GM21825 (cell line): ENCODE data around the gene RNF225.
"Not testable (repeated sequence)": the region's sequence is repeated elsewhere in the genome, so short reads cannot be mapped to it uniquely, and the experiment has no call there.

ENCODE experiments used
- ATAC-seq: cut with Tn5 transposase; IDR thresholded peaks from one replicate; pipeline ENCODE4 v1.9.1; 2021; ENCODE audit warnings: mild to moderate bottlenecking, moderate library complexity; ENCODE audit not compliant: unreplicated experiment

The RNF225 gene

DNA sequence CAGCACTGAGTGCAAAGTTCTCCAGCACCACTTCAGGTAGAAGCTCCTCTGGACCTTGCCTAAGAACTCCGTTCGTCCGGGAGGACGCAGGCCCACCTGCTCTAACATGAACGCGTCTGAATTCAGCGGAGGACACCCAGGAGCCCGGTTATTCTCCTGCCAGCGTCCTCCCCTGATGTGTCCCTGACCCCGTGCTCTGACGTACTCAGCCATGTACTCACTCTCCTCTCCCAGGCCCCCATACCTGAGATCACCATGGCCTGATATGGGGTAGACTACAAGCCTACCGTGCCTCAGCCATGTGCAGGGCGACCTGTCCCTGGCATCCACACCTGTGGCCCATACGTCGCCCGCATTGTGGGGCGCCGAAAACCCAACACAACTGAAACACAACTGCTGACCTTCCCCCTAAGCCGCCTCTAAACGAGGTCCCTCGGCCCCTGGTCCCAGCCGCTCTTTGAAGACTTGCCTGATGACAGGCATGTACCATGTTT lies 12.2 kb downstream of the RNF225 start:
- peak; percentile 3 for ATAC-seq

DNA sequence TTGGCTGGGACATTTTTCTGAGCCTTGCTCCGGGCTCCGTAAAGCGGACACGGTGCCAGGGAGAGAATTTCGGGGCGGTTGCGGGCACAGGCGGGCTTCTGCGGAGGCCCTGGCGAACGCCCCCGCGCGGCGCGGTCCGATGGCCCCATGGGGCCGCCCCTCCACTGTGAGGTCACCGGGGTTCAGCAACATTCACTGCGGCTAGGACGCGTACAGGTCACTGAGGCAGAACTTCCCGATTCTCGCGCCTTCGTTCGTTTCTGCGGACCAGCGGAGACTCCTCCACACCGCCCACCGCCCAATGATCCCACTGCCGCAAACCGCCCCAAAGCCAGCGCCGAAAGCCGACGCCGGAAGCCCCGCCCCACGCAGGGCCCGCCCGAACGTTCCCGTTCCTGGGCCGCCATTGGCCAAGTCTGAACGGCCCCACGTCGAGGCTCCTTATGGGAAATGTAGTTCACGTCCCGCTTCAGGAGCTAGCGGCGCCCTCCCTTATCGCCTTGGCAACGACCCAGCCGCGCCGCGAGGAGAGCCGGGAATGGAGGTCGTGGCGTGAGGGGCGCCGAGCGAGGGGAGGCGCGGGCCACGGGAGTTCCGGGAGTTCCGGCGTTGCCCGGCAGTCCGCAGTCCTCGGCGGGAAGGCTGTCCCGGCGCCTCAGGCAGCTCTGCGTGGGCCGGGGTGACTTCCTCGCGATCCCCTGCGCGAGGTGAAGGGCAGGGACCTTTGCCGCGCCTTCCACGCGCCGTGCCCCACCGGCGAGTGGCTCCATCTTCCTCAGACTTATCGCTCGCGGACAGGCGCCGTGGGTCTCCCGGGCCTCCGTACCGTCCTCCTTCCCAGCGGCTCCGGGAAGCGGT lies 12.9 kb downstream of the RNF225 start, which contains the start of gene ZNF584:
Gene ZNF584 (plus strand): TSS at position 498 of the 858 bp plus-strand sequence. CDS start 499 bp downstream, outside the sequence.
- peak; percentile 81 for ATAC-seq

DNA sequence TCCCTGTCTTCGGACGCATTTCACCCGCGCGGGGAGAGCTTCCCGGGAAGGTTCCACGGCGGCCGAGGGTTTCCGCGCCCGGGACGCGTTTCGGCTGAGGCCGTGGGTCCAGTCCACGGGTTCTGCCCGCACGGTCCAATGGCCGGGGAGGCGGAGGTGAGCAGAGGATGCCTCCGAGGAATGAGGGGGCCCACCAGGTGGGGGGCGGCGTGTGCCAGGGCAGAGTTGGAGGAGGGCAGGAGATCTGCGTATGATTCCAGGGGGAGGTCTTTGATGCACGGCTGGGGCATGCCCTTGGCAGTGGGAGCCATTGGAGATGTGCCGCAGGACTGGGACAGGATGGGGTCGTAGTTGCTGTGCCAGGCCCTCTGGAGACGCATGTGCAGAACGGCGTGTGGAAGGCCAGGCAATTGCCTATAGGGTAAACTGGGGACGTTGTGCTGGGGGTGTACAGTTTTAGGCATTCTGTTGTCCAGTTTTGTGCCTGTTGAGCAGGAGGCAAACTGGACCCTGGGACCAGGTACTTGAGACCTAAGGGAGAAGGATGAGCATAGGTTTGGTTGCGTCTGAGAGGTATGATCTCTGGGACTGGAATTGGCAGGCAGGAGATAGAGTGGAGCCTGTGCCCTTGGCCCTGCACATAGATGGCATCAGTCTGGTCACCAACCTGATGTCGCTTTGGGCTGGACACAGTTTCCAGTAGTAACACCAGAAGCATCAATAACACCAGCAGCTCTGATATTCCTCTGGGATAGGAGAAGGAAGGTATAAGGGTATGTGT lies 13.7 kb downstream of the RNF225 start:
- ATAC-seq, result peak; percentile 18

DNA sequence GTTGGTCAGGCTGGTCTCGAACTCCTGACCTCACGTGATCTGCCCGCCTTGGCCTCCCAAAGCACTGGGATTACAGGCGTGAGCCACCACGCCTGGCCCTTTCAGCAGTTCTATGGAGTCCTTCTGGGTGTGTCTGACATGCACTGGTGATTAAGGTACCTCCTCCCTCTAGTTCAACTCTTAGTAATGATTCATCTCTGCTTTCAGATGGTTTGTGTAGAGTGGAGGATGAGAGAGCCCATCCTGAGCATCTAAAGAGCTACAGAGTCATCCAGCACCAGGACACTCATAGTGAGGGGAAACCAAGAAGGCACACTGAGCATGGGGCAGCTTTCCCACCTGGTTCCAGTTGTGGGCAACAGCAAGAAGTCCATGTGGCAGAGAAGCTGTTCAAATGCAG lies 21.1 kb downstream of the RNF225 start:
- ATAC-seq, result no peak

DNA sequence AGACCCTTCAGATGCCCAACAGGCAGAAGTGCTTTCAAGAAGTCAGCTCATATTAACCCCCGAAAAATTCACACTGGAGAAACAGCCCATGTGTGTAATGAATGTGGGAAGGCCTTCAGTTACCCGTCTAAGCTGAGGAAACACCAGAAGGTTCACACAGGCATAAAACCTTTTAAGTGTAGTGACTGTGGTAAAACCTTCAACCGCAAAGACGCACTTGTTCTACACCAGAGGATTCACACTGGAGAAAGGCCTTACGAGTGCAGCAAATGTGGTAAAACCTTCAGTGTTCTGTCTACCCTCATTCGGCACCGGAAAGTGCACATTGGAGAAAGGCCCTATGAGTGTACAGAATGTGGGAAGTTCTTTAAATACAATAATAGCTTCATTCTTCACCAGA lies 21.6 kb downstream of the RNF225 start:
- no peak for ATAC-seq

DNA sequence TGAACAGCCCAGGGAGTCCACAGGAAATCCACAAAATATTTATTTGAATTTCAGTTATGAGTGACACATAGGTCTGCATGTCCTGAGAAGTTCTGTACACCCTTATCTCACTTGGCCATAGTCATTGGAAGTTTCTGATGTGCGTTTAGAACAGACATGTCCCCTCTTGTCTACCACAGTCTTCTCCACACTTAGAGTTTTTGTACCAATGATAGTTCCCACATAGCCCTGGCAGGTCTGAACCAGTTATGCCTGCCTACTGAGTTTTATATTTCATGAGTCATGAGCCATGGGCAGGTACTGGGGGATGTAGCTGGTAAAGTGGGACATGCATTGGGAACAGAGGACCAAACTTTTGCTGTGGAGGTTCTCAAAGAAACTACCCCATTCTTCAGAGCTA lies 33.2 kb downstream of the RNF225 start:
- no peak for ATAC-seq

DNA sequence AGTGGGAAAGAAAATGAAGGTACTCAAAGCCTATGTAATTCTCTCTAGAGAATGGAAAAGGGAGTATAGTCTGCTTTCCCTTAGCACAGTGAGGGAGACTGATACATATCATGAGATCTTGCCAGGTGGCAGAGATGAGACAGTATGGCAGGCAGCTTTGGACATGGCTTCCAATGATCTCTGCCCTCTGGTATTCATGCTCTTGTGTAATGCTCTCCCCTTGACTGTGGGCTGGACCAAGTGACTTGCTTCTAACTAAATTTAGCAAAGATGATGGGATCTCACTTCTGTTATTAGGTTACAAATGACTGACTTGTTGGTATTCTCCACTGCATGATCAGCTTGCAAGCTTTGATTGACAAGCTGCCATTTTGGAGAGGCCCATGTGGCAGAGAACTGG lies 34.3 kb downstream of the RNF225 start:
- ATAC-seq, result no peak

DNA sequence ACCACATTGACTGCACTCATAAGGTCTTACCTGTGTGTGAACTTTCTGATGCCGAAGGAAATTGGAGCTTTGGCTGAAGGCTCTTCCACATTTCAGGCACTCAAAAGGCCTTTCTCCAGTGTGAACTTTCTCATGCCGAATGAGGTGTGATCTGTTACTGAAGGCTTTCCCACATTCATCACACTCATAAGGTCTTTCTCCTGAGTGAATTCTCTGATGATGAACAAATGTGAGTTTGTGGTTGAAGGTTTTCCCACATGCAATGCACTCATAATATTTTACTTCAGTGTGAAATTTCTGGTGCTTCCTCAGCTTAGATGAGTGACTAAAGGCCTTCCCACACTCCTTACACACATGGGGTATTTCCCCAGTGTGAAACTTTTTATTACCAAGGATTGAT lies 38.8 kb downstream of the RNF225 start:
- ATAC-seq, result no peak

DNA sequence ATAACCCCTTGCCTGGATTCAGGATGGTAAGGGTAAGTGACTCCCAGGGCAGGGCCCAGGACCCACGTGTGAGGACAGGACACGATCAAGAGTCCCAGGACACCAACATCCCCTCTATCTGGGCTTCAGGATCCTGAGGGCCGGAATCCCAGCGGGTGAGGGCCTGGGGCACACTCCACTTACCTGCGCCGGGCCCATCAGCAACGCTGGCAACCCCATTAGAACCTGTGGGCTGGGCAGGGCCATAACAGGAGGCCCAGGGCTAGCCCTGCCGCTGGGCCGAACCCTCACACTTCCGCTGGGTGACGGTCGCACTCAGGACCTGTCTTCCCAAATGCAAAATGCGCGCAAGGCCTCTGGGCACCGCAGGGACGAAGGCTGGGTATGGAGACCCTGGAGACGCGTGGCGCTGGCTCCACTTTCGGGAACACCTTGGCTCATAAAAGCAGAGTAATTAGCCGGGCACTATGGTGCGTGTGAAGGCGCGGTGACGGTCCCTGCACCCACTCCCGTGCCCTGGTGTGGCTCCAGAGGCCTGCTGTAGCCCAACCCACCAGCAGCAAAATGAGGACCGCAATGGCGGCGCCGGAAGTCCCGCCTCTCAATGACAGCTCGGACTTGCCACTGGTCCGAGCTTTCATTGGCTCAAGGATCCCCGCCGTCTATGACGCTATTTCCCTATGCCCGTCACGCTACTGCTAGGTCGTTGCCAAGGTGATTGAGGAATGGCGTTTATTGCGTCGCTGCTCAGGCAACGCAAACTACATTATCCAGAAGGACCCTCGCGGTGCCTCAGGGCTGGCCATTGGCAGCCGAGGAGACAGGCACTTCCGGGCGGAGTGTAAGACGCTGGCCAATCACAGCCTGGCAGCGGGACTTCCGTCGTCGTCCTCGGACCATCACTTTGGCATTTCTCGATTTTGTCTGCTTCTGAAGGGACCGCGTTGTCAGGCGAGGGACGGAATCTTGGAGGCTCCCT lies 44.4 kb downstream of the RNF225 start, which contains the start of gene ZNF132:
Gene ZNF132 (minus strand): TSS at position 578 of the 979 bp plus-strand sequence. CDS start 332 bp downstream, at position 246.
- ATAC-seq, result peak; percentile 94

DNA sequence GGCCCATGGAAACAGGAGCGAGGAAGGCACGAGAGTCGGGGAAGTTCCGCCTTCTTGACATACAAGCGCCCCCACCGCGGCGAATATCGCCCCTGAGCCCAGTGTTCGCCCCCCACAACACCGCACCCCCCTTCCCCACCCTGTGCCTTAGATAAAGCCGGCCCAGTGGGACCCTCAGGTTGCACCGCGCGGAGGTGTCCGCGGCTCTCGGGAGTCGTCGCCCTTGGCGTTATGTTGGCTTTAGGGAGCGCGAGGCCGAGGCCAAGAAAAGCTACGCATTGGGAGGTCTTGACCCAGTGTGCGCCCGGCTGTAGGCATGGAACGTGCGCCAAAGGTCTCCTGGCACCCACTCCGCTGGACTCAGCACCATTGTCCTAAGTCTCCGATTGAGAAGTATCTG lies 45.1 kb downstream of the RNF225 start:
- ATAC-seq, result no peak

DNA sequence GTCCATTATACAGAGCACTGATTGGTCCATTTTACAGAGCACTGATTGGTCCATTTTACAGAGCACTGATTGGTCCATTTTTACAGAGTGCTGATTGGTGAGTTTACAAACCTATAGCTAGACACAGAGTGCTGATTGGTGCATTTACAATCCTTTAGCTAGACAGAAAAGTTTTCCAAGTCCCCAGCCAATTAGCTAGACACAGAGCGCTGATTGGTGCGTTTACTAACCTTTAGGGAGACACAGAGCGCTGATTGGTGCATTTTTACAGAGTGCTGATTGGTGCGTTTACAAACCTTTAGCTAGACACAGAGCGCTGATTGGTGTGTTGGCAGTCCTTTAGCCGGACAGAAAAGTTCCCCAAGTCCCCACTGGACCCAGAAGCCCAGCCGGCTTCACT lies 47.5 kb downstream of the RNF225 start:
- not testable (repeated sequence) for ATAC-seq
